Calu3 (cell line): ENCODE data around the gene AURKAIP1. TPM values are rescaled to one million over a fixed set of nuclear protein-coding genes. Genes with fewer than 3 reads are reported as not detected.
"Not testable (repeated sequence)": the region's sequence is repeated elsewhere in the genome, so short reads cannot be mapped to it uniquely, and the experiment has no call there.

Experiments used
- BruUV-seq: library from RNA; stranded (reverse); fragments of 400-500 nt; replicated peaks from 2 replicates; lab custom pipeline; 2021; lab: Mats Ljungman, UMichigan
- CTCF ChIA-PET: fragments of 300-600 bp; sonication (Branson Sonifier 250); formaldehyde crosslinking; loops from one replicate; lab custom pipeline; 2022; ENCODE audit warnings: antibody characterized with exemption; lab: Charles Lee
- DNase-seq: peaks from one replicate; pipeline ENCODE4 v3.0.0; 2022
- H3K27ac Mint-ChIP-seq: one replicate; pipeline ENCODE4 v1.8.0; 2022; ENCODE audit warnings: mixed read lengths; ENCODE audit not compliant: unreplicated experiment
- H3K27me3 Mint-ChIP-seq: one replicate; pipeline ENCODE4 v1.8.0; 2022; ENCODE audit warnings: mixed read lengths; ENCODE audit not compliant: unreplicated experiment
- H3K36me3 Mint-ChIP-seq: one replicate; pipeline ENCODE4 v1.8.0; 2022; ENCODE audit warnings: mild to moderate bottlenecking, moderate library complexity, mixed read lengths; ENCODE audit not compliant: insufficient read depth, unreplicated experiment
- H3K4me1 Mint-ChIP-seq: one replicate; pipeline ENCODE4 v1.8.0; 2022; ENCODE audit warnings: mild to moderate bottlenecking, low read depth, mixed read lengths; ENCODE audit not compliant: unreplicated experiment
- H3K4me3 Mint-ChIP-seq: one replicate; pipeline ENCODE4 v1.8.0; 2022; ENCODE audit warnings: mild to moderate bottlenecking, low read depth, moderate library complexity, mixed read lengths; ENCODE audit not compliant: unreplicated experiment
- H3K9me3 Mint-ChIP-seq: one replicate; pipeline ENCODE4 v1.8.0; 2022; ENCODE audit warnings: low read depth, mixed read lengths; ENCODE audit not compliant: unreplicated experiment
- CTCF ChIP-seq: fragments of 200-600 bp; IDR thresholded peaks from one replicate; pipeline ENCODE4 v1.8.0; 2022; ENCODE audit warnings: antibody characterized with exemption; ENCODE audit not compliant: unreplicated experiment
- intact Hi-C: fragments of 100-400 bp; cut with micrococcal nuclease; formaldehyde crosslinking; loops from one replicate; pipeline ENCODE4 v1.10.0; 2022; ENCODE audit not compliant: unreplicated experiment
- total RNA-seq: library from RNA; stranded (reverse); gene quantifications from 2 replicates; pipeline ENCODE4 v1.2.3, GENCODE V29; 2022

Gene AURKAIP1
- total RNA-seq, 1 experiment from 2014 or later: 98.9 TPM

- Mint-ChIP-seq H3K27me3 (no peaks in the 10 kb centered on the region), H3K4me1 (no peaks in the 10 kb centered on the region), H3K4me3 (no peak overlapping the region), H3K27ac (no peak overlapping the region), H3K9me3 (no peaks in the 10 kb centered on the region), H3K36me3 (peaks cover 62% of the 10 kb centered on the region)
- no TSS peak for BruUV-seq
- intact Hi-C loops: no loop called here
- CTCF ChIA-PET: no interaction called here
- no peak for TF ChIP-seq CTCF
- no peak for DNase-seq
Measured at GRCh38 chr1:1388078-1388472, 13.1 kb upstream of the AURKAIP1 start.

GRCh38 chr1:1387098-1388077 is 12.4 kb upstream of the AURKAIP1 start:
- Mint-ChIP-seq H3K4me1 (no peaks in the 10 kb centered on the region), H3K4me3 (no peak overlapping the region), H3K27me3 (no peaks in the 10 kb centered on the region), H3K27ac (no peak overlapping the region), H3K36me3 (peaks cover 62% of the 10 kb centered on the region), H3K9me3 (no peaks in the 10 kb centered on the region)
- intact Hi-C loops: no loop called here
- CTCF ChIA-PET: no interaction called here
- no peak for DNase-seq
- BruUV-seq: no TSS peak
- TF ChIP-seq CTCF: no peak

- Mint-ChIP-seq H3K36me3 (peaks cover 53% of the 10 kb centered on the region), H3K4me1 (no peaks in the 10 kb centered on the region), H3K27ac (no peak overlapping the region), H3K4me3 (no peak overlapping the region), H3K27me3 (no peaks in the 10 kb centered on the region), H3K9me3 (no peaks in the 10 kb centered on the region)
- DNase-seq: no peak
- CTCF ChIA-PET: no interaction called here
- no TSS peak for BruUV-seq
- TF ChIP-seq CTCF: no peak
- intact Hi-C loops: no loop called here
Measured at GRCh38 chr1:1385931-1386330, 10.9 kb upstream of the AURKAIP1 start.

GRCh38 chr1:1385339-1385738 is 10.3 kb upstream of the AURKAIP1 start:
- H3K4me3 Mint-ChIP-seq, H3K27ac Mint-ChIP-seq, intact Hi-C loops, H3K4me1 Mint-ChIP-seq, H3K27me3 Mint-ChIP-seq, BruUV-seq, CTCF ChIA-PET, DNase-seq, H3K9me3 Mint-ChIP-seq: not testable (repeated sequence)
- H3K36me3 Mint-ChIP-seq: peaks cover 47% of the 10 kb centered on the region

- no peaks in the 10 kb centered on the region for H3K9me3 Mint-ChIP-seq
- DNase-seq: no peak
- no peaks in the 10 kb centered on the region for H3K27me3 Mint-ChIP-seq
- peaks cover 13% of the 10 kb centered on the region for H3K36me3 Mint-ChIP-seq
- no peak overlapping the region for H3K27ac Mint-ChIP-seq
- no peak overlapping the region for H3K4me3 Mint-ChIP-seq
- H3K4me1 Mint-ChIP-seq: no peaks in the 10 kb centered on the region
- no peak for TF ChIP-seq CTCF
- BruUV-seq: no TSS peak
- CTCF ChIA-PET: no interaction called here
- intact Hi-C loops: no loop called here
Measured at GRCh38 chr1:1381294-1381693, 6.3 kb upstream of the AURKAIP1 start.
